ENCODE results near the gene INTS13.
A peak's percentile ranks its signal among the peaks of the same experiment; 100 is the strongest.
"Not testable (repeated sequence)": the region's sequence is repeated elsewhere in the genome, so short reads cannot be mapped to it uniquely, and the experiment has no call there.

INTS13 gene, protein sequence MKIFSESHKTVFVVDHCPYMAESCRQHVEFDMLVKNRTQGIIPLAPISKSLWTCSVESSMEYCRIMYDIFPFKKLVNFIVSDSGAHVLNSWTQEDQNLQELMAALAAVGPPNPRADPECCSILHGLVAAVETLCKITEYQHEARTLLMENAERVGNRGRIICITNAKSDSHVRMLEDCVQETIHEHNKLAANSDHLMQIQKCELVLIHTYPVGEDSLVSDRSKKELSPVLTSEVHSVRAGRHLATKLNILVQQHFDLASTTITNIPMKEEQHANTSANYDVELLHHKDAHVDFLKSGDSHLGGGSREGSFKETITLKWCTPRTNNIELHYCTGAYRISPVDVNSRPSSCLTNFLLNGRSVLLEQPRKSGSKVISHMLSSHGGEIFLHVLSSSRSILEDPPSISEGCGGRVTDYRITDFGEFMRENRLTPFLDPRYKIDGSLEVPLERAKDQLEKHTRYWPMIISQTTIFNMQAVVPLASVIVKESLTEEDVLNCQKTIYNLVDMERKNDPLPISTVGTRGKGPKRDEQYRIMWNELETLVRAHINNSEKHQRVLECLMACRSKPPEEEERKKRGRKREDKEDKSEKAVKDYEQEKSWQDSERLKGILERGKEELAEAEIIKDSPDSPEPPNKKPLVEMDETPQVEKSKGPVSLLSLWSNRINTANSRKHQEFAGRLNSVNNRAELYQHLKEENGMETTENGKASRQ

GRCh38 chr12:26937863-26938700 lies at the start of gene INTS13, which contains the start of gene FGFR1OP2:
INTS13 (minus strand) TSS chr12:26937981; CDS start chr12:26936803, 1,178 bp downstream.
FGFR1OP2 (plus strand) TSS chr12:26938470; CDS start chr12:26954159, 15,689 bp downstream.
- DNase-seq (ENCODE audit: low read depth, low spot score): peak; percentile 94

DNA sequence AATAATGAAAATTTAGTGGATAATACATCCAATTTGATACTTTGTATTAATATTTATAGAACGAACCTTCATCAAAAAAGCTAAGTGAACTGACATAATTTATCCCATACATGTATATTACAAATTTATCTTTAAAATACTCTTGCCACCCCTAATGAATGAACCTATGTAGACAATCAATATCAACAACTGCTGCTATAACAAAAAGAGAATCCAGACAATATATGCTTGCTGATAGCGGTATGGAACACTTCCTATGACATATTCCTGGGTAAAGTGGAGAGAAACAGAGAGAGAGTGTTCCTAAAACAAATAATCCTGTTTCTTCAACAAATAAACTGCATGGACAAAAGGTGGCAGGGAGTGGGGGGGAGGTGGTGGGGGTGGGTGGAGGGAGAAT lies 45.1 kb upstream of the INTS13 start:
- no peak for DNase-seq (ENCODE audit: low read depth, low spot score)

DNA sequence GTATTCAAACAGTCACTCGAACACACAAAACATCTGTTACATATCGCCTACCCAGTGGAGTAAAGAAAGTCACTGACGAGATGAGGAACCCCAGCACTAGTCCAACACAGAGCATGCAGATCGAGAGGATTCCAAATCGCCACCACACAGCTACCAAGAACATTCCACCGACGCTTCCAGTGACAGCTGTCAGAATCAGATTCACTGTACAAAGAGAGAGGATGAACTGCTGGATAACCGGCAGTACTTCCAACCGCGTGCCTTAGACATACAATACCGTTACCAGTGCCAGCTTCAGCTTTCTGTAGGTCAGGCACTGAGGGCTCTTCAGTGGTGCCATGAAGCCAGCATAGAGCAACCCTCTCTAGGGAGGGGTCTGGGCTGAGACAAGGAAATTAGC lies 42.0 kb upstream of the INTS13 start:
- DNase-seq (ENCODE audit: low read depth, low spot score): no peak

- DNase-seq (ENCODE audit: low read depth, low spot score): no peak
Measured at GRCh38 chr12:26978801-26979200, 41.0 kb upstream of the INTS13 start.

DNA sequence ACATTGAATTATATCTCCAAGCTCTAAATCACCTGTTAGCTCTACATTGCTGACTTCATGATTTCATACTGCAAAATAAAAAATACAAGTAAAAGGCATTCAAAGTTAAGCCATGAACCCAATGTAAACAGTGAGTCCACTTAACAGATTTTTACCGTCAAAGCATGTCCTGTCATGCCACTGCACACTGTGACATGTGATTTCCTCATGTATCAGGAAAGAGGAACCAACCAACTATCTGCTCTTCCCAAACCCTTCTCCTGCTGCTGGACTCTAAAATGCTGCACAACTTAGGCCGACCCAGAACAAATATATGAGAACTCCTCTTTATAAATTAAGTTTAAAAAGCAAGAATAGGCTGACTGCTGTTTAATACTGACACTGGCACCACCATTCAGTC lies 38.9 kb upstream of the INTS13 start:
- DNase-seq (ENCODE audit: low read depth, low spot score): no peak

DNA sequence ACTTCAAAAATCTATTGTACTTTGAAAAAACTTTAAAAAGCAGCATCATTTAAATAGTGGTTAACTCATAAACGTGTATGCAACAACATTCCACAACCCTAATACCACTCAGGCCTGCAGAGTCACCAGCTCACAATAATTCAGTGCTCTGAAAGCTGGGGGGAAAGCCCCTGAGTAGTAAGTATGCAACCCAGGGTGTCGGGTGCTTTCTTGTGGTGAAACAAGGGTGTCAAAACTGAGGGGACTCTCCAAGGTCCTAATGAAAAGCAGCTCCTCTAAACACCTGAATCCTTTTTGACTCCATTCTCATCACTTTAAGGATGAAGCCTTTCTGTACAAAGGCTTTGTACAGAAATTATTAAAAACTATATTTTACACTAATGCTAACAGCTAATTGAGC lies 34.2 kb upstream of the INTS13 start:
- DNase-seq (ENCODE audit: low read depth, low spot score): no peak

GRCh38 chr12:26970136-26970535 lies 32.4 kb upstream of the INTS13 start:
- no peak for DNase-seq (ENCODE audit: low read depth, low spot score)

GRCh38 chr12:26966842-26967241 lies 29.1 kb upstream of the INTS13 start:
- DNase-seq (ENCODE audit: low read depth, low spot score): no peak

DNA sequence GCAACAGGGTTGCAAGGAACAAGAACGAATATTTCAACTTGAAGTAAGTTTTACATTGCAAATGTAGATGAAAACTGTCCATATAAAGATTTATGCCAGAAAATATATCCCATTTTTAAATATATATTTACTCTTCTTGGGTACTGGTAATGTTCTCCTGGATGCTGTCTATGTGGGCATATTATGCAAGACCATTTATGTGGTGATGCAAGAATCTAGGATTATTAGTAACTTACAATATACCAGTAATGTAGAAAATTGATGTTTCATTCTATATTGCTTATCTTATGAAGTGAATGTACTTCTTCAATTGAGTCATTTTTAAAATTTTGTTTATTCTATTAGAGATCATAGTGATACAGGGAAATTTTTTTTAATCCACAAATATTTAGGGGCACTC lies 25.6 kb upstream of the INTS13 start:
- no peak for DNase-seq (ENCODE audit: low read depth, low spot score)

- no peak for DNase-seq (ENCODE audit: low read depth, low spot score)
Measured at GRCh38 chr12:26961803-26962202, 24.0 kb upstream of the INTS13 start.

DNA sequence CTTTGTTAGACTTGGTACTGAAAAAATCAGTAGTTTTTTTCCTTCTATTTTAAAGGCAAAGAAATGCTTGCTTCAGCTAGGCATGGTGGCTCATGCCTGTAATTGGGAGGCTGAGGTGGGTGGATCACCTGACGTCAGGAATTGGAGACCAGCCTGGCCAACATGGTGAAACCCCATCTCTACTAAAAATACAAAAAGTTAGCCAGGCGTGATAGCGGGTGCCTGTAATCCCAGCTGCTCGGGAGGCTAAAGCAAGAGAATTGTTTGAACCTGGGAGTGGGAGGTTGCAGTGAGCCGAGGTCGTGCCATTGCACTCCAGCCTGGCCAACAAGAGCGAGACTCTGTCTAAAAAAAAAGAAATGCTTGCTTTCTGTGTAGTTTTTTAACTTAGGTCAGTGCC lies 23.6 kb upstream of the INTS13 start:
- DNase-seq (ENCODE audit: low read depth, low spot score): not testable (repeated sequence)

- DNase-seq (ENCODE audit: low read depth, low spot score): no peak
Measured at GRCh38 chr12:26954027-26954426, 16.2 kb upstream of the INTS13 start.

DNA sequence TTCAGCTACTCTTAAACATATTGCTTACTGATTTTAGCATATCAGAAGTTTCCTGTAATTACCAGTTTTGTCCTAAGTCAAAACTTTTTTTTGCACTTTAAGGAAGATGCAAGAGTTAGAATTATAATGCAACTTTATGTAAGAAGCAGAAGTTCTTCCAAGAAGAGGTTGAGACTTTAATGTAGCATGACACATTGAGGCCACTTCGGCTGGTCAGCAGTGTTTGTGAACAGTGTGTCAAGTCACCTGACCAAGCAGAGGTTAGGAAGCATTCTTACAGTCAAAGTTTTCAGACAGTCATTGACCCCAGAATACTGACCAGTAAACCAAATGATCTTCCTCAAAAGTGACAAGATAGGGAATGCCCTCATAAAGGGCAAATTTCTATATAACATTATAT lies 15.7 kb upstream of the INTS13 start:
- no peak for DNase-seq (ENCODE audit: low read depth, low spot score)

DNA sequence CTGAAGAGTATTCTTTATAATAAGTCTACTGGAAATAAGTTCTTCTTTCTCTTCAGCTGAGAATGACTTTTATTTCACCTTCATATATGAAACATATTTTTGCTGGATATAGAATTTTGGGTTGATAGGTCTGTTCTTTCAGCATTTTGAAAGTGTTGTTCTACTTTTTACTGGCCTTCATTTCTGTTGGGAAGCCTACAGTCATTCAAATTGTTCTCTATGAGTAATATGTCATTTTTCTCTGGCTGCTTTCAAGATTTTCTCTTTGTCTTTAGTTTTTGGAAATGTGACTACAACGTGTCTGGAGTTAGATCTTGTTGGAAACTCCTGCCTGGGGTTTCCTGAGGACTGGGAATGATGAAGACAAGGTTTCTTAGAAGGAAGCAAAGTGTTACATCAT lies 10.5 kb upstream of the INTS13 start:
- no peak for DNase-seq (ENCODE audit: low read depth, low spot score)

GRCh38 chr12:26941215-26941594 lies 3.4 kb upstream of the INTS13 start:
- no peak for DNase-seq (ENCODE audit: low read depth, low spot score)

GRCh38 chr12:26940516-26941214 lies 2.9 kb upstream of the INTS13 start:
- DNase-seq (ENCODE audit: low read depth, low spot score): no peak

- no peak for DNase-seq (ENCODE audit: low read depth, low spot score)
Measured at GRCh38 chr12:26939953-26940352, 2.2 kb upstream of the INTS13 start.

GRCh38 chr12:26939192-26939832 lies 1.5 kb upstream of the INTS13 start:
- no peak for DNase-seq (ENCODE audit: low read depth, low spot score)

- DNase-seq (ENCODE audit: low read depth, low spot score): no peak
Measured at GRCh38 chr12:26938701-26939062, 901 bp upstream of the INTS13 start.

GRCh38 chr12:26937443-26937862 lies 328 bp downstream of the INTS13 start:
- DNase-seq (ENCODE audit: low read depth, low spot score): no peak

Data from brain pericyte (primary cell).